ENCODE results near the gene ATXN7.

Gene ATXN7, protein sequence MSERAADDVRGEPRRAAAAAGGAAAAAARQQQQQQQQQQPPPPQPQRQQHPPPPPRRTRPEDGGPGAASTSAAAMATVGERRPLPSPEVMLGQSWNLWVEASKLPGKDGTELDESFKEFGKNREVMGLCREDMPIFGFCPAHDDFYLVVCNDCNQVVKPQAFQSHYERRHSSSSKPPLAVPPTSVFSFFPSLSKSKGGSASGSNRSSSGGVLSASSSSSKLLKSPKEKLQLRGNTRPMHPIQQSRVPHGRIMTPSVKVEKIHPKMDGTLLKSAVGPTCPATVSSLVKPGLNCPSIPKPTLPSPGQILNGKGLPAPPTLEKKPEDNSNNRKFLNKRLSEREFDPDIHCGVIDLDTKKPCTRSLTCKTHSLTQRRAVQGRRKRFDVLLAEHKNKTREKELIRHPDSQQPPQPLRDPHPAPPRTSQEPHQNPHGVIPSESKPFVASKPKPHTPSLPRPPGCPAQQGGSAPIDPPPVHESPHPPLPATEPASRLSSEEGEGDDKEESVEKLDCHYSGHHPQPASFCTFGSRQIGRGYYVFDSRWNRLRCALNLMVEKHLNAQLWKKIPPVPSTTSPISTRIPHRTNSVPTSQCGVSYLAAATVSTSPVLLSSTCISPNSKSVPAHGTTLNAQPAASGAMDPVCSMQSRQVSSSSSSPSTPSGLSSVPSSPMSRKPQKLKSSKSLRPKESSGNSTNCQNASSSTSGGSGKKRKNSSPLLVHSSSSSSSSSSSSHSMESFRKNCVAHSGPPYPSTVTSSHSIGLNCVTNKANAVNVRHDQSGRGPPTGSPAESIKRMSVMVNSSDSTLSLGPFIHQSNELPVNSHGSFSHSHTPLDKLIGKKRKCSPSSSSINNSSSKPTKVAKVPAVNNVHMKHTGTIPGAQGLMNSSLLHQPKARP

DNA sequence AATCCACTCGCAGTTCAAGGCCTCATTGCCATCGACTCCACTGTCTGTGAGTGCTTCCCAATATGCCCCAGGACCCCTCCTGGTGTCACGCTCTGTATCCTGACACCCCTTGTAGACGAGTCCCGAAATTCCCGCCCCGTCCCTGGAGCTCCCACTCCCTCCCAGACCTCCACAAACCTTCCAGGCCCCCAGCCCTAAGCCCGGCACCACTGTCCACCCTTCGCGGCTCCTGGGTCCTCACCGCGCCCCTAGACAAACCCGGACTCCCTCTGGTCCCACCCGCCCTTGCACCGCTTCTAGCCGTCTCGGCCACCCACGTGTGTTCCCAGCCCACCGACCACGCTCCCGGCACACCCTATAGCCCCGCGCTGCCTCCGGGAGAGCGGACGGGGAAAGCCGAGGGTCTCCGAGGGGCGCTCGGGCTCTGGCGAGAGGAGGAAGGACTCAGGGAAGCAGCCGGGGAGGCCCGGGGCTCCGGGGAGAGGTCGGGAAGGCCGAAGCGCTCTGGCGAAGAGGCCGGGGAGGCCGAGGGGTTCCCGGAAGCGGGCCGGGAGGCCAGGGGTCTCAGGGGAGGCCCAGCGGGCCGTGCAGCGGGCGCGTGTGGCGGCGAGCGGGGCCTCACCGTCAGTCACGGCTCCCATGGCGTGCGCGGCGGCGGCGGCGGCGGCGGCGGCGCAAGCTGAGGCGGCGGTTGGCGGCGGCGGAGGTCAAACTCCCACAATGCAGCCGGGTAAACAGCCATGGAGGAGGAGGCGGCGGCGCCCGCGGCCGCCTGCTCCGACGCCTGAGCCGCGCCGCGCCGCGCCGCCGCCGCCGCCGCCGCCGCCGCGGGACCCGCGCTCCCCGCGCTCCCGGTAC is at the start of gene ATXN7, which contains the start of gene THOC7:
ATXN7 (plus strand) TSS at position 718 of the 858 bp plus-strand sequence. CDS start 48,732 bp downstream, outside the sequence.
THOC7 (minus strand) TSS at position 656 of the 858 bp plus-strand sequence; CDS start at position 641, 15 bp downstream.
- DNase-seq (ENCODE audit: low spot score), result peak; percentile 51

DNA sequence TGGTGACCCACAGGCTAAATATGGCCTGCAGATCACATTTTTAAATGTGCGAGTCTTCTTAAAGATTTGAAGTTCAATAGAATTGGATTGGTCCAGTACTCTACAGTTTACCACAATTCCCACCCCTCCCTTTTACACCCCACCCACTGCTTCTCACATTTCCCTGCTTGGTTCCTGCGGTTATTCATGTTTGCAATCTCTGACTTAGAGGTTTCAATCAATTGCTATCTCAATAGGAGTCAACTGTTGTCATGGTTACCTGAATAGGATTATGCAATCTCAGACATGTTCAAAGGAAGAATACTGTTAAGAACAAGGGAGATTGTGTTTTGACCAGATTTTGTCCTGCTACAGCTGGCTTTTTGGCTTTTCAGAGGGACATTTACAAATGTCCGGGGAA is 49.4 kb upstream of the ATXN7 start:
- no peak for DNase-seq (ENCODE audit: low spot score)

DNA sequence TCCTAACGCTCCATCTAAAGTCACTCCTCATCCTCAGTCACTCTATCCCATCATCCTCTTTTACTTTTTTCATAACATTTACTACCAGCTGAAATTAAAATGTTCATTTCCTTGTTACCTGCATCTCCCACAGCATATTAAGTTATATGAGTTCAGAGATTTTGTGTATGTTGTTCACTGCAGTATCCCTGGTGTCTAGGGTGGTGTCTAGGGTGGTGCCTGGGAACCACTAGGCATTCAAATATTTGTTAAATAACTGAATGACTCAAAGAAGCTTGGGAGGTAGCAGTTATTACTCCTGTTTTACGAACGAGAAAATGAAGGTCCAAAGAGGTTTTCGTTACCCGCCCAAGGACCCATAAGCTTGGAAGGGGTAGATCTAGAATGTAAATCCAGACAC is 46.4 kb upstream of the ATXN7 start:
- no peak for DNase-seq (ENCODE audit: low spot score)

DNA sequence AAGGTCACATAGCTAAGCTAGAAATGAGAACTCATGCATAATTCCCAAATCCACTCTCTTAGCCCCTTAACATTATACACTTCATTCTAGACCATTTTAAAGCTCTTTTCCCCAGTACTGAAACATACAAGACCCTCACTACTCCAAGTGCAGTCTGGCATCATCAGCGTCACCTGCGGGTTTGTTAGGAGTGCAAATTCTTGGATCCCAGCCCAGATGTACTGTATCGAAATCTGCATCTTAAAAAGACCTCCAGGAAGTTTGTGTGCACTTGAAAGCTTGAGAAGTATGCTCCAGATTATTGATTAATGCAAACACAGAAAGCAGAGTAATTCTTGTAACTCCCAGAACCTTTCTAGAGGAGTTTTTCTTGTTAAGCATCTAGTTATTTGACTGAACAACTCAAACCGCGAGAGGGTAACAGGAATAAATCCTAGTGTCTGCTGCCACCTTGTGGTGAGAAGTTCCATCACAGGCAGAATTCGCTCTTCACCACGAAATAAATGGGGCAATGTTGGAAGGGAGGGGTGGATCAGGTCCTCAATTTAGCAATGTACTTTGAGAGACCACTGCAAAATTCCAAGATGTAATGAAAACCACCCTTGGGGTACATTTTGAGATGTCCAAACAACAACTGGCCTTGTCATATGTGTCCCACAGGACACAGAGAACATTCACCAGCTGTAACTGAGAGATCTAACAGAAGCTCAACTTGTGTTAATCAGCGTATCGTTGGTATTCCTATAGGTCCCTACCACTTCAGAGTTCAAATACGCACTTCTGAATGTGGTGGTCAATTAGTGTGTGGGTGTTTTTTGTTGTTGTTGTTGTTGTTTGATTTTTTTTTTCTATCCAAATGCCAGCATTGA is 45.2 kb upstream of the ATXN7 start:
- peak; percentile 51 for DNase-seq (ENCODE audit: low spot score)

DNA sequence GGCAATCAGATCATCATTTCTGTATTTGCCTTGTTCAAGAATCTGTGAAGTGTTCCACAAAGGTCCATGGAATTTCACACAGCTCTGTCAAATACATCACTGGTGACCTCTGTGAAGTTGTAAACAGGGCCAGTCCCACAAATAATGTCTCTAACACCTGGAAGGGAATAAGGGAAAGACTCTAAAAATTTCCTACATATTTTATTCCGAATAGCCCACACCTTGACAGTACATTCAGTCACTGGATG is 44.6 kb upstream of the ATXN7 start, which contains the start of gene C3orf49:
C3orf49 (plus strand) TSS at position 149 of the 248 bp plus-strand sequence. CDS start 173 bp downstream, outside the sequence.
- DNase-seq (ENCODE audit: low spot score), result no peak

DNA sequence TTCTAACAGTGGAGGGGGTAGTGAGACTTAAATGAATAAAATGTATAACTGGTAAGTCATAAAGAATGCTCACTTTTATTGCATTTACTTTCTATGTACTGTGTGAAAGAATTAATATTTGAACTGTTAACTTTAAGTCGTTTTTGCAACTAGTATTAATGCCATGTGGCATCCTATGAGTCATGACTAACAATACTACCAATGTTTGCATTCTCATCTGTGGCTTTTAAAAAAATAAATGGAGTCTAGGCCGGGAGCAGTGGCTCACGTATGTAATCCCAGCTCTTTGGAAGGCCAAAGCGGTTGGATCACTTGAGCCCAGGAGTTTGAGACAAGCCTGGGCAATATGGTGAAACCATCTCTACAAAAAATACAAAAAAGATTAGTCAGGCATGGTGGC is 39.4 kb upstream of the ATXN7 start:
- no peak for DNase-seq (ENCODE audit: low spot score)

DNA sequence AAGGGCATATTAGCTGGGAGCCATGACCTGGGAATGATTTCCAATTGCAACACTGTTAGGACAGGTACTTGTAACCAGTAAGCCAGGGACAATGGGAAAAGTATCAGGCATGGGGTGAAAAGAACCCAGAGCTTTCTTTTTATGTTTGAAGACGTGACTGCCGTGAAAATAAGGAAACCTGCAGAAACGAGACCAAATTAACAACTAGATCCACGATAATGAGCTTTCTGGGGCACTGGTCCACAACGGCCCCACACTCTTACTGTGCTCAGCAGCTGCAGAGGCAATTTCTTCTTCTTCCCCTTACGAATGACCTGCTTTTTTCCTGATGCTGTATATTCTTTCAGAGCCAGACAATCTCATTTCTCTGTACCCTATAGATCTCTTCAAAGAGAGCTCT is 33.1 kb upstream of the ATXN7 start:
- no peak for DNase-seq (ENCODE audit: low spot score)

DNA sequence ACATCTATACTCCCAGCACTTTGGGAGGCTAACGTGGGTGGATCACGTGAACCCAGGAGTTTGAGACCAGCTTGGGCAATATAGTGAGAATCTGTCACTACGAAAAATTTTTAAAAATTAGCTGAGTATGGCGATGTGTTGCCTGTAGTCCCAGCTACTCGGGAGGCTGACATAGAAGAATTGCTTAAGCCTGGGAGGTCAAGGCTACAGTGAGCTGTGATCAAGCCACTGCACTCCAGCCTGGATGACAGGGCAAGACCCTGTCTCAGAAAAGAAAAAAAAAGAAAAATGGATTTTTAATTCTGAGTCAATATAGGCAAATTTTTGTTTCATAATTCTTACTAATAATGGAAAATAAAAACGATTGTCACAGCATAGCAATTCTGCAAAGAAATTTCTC is 31.3 kb upstream of the ATXN7 start:
- DNase-seq (ENCODE audit: low spot score), result no peak

DNA sequence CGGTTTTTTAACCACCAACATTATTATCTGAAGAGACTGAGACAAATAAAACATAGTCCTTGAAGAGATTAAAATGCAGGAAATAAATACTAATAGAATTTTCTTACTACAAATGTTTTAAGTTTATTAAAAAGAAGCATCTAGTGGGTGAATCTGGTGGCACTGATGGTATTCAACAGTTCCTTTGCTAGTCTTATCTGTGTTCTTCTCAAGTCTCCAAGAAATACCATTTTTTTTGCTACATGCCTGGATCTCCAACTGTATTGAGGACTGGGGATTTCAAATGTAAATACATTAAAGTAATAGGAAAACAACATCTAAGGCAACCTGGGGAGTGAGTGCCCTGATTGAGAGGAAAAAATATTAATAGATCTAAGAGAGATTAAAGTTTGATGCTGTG is 22.0 kb upstream of the ATXN7 start:
- no peak for DNase-seq (ENCODE audit: low spot score)

DNA sequence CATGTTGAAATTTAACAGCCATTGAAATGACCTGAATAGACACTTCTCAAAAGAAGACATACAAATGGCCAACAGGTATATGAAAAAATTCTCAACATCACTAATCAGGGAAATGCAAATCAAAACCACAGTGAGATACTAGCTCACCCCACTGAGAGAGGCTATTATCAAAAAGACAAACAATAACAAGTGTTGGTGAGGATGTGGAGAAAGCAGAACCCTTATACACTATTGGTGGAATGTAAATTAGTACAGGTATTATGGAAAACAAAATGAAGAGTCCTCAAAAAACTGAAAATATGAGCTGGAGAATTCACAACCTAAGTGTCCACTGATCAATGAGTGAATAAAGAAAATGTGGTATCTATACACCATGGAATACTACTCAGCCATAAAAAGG is 21.5 kb upstream of the ATXN7 start:
- no peak for DNase-seq (ENCODE audit: low spot score)

DNA sequence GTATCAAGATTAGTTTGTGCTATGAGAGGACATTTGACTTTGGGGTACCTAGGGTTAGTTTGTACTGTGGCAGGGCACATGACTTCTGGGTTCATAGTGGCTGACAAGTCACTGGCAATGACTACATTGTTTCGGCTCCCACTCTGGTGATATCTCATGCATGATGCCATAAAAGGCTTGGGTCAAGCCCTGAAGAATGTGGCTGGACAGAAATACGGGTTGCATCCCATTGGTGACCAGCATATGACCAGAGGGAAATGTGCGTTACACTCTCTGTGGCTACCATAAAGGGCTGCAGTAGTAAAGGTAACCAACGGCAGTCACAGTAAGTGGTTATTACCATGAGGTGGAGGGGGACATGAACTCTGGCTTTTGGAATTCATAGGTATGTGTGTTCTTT is 18.5 kb upstream of the ATXN7 start:
- DNase-seq (ENCODE audit: low spot score), result no peak

DNA sequence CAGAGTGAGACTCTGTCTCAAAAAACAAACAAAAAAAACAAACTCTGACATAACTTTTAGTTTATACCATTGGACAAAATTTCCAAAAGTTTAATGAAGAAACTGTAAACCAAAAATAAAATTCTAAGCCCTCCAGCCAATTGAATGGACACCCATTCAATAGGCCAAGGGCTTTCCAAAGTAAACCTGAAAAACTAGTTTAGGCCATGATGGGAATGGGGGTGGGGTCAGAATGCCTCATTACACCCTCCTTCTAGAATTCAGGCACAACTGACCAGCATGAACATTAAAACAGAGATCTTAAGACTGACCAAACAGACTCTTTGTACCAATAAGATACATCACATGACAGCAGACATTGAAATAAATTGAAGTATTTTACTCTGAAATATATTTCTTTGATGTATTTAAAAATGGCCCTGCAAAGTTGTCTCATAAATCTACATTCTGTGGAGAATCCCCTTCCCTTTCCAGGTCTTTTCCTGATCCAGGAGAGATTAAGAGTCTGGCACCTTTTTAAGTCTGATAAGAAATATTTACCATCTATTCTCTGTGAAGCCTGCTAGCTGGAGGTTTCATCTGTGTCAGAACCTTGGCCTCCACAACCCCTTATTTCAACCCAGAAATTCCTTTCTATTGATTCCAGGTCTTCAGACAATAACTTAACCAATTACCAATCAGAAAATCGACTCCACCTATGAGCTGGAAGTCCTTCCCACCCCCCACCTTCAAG is 15.8 kb upstream of the ATXN7 start:
- no peak for DNase-seq (ENCODE audit: low spot score)

DNA sequence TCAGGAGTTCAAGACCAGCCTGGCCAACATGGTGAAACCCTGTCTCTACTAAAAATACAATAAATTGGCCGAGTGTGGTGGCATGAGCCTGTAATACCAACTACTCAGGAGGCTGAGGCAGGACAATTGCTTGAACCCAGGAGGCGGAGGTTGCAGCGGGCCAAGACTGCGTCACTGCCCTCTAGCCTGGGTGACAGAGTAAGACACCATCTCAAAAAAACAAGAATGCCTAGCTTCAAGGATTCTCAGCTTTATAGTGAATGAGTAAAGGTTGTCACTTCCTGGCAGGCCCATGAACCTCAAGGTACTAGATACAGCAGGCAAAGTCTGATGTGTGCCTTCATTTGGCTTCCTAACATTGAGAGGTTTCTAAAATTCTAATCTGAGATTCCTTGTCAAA is 14.5 kb upstream of the ATXN7 start:
- DNase-seq (ENCODE audit: low spot score), result no peak

DNA sequence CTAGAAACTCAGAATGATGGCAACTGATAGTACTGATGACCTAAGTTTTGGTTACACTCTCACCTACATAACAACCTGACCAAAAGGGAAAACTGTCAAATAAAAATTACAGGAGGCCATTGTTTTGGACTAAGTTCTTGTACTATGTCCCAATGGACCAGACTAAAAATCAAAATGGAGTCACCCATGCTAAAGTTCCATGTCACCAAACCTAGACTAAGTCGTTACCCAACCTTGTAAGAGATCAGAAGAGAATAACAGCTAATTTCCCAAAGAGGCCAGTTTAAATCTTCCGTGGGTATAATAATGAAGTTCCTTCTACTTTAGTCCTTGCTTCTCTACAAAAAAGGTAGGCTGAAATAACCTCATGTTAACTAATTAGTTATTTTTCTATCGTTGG is 12.4 kb upstream of the ATXN7 start:
- no peak for DNase-seq (ENCODE audit: low spot score)

DNA sequence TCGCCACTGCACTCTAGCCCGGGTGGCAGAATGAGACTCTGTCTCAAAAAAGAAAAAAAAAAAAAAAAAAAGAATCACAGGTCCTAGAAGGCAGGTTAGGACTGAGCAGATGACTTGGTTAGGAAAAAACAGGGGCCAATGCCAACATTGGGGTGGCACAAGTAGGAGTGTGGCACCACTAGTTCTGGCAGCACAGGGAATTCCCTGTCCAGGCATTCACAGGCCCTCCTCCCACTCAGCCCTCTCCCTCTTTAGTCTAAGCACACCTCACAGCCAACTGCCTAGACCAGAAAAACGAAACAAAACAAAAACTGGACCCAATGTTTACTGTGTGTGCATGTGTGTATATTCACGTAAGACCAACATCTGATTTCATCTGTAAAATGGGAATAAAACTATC is 10.6 kb upstream of the ATXN7 start:
- DNase-seq (ENCODE audit: low spot score), result no peak

DNA sequence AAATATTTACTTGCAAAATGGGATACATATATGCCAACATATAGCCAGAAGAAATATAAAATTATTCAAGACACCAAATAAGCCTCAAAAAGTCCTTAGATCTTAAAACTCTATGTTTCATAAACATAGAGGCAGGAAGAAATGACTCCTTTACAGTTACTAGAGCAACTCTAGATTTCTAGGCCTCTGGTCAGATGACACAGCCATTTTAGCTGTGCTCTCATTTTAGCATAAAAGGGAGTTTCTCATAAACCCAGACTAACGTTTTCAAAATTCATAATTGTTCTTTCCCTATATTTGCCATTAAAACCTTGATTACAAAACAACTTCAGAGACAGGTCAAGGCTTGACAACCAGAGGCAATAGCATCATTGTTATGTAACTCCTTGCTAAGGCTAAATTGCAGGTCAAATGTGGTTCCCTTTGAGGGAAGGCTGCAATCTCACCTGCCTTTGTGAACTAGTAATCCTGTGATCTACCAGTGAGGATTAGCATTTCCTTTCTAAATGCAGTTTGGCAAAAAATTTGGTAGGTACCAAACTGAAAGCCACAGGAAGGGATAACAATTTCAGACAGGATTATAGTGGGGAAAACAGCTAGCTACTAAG is 8.2 kb upstream of the ATXN7 start:
- DNase-seq (ENCODE audit: low spot score), result no peak

DNA sequence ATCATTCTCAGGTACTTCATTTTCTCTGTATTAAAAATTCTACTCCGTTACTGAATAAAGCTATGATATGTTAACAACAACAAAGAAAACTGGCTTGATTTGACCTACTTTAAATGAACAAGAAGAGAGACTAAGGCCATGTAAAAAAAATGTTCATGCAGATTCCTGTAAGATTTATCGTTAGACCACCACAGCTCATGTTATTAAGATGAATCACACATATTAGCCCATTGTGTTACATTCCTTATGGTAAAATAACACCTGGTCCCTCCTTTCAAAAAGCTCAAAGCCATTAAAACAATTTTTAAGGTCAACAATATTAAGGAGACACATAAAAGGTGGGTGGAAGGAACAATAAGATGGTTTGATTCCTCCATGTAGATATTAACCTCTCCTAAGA is 6.4 kb upstream of the ATXN7 start:
- DNase-seq (ENCODE audit: low spot score), result no peak

DNA sequence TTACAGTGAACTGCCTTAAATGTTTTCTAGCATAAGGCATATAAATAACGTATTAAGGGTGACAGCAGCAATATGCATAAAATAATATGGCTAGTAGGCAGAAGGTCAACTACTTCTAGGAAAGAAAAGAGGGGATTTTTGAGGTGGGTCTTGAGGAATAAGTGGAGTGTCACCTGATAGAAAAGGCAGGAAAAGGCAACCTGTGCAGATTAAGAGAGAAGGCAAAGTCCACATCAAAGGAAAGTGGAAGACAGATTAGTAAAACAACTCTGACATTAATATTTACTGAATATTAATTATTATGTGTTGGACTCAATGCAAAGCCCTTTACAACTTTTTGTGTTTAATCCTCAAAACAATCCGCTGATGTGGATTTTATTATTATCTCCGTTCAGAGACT is 2.9 kb upstream of the ATXN7 start:
- DNase-seq (ENCODE audit: low spot score), result no peak

DNA sequence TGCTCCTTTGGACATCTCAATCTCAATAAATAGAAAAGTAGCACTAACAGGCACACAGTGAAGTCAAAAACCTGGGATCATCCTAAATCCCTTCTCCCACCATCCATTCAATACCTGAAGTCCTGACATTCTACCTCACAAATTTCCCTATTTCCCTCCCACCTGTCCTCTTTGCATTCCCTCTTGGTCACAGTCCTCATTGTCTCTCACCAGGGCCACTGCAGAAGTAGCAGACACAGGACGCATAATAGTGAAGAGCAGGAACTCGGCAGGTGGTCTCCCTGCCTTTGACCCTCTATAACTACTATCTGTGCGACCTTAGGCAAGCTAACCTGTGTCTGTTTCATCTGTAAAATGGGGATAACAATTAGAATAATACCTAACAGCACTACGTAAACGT is 2.4 kb upstream of the ATXN7 start:
- DNase-seq (ENCODE audit: low spot score), result no peak

DNA sequence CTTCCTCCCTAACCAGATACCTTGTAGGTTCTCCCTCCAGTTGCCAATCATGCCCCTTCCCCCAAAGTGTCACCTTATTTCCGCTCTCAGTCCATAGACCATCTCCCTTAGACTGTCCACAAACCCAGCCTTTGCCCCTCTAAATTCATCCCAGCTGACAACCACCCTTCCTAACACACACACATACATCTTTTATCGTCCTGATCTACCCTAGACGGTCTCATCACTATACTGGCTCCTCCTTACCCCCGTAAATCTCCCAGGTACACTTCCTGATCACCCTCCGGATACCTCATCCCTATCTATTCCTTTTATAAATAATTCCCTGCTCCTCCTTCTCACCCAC is 890 bp upstream of the ATXN7 start:
- DNase-seq (ENCODE audit: low spot score), result peak; percentile 28

All from RKO (cell line).